Fibroblast of skin of scalp (primary cell): ENCODE measurements around the gene COL6A2. TPM values are rescaled to one million over a fixed set of nuclear protein-coding genes. Genes with fewer than 3 reads are reported as not detected.
"Not testable (repeated sequence)": the region's sequence is repeated elsewhere in the genome, so short reads cannot be mapped to it uniquely, and the experiment has no call there.

Source experiments
- DNase-seq: peaks from one replicate; pipeline ENCODE4 v3.0.0-alpha.2; 2013
- polyA plus RNA-seq, 2 experiments: library from polyadenylated mRNA; unstranded; fragments of 120-200 nt; gene quantifications; one replicate each; pipeline ENCODE4 v1.2.1, GENCODE V29; 2013; ENCODE audit not compliant: insufficient read length in 2 of 2

COL6A2 gene
- 3,730 TPM for polyA plus RNA-seq (2013, experiment 1 of 2; ENCODE audit: insufficient read length)
- polyA plus RNA-seq (2013, experiment 2 of 2; ENCODE audit: insufficient read length), result 3,535 TPM

GRCh38 chr21:46097336-46098293 is at the start of gene COL6A2:
Gene COL6A2, plus strand, starts transcription at chr21:46098112.
- DNase-seq, result peak; percentile 80

- DNase-seq, result peak; percentile 100
These were observed 48.7 kb upstream of the COL6A2 start for GRCh38 chr21:46048926-46049889.

GRCh38 chr21:46049890-46050667 is 47.8 kb upstream of the COL6A2 start:
- no peak for DNase-seq

GRCh38 chr21:46050668-46051378 is 47.1 kb upstream of the COL6A2 start:
- no peak for DNase-seq

- DNase-seq, result no peak
These were observed 46.5 kb upstream of the COL6A2 start for GRCh38 chr21:46051379-46051770.

GRCh38 chr21:46051821-46052675 is 45.9 kb upstream of the COL6A2 start:
- DNase-seq, result no peak

- DNase-seq, result peak; percentile 89
These were observed 44.9 kb upstream of the COL6A2 start for GRCh38 chr21:46052703-46053651.

GRCh38 chr21:46054031-46054430 is 43.9 kb upstream of the COL6A2 start:
- no peak for DNase-seq

GRCh38 chr21:46054451-46054881 is 43.4 kb upstream of the COL6A2 start:
- DNase-seq, result peak; percentile 62

- DNase-seq, result no peak
These were observed 42.0 kb upstream of the COL6A2 start for GRCh38 chr21:46055863-46056281.

GRCh38 chr21:46056450-46056903 is 41.4 kb upstream of the COL6A2 start:
- DNase-seq, result peak; percentile 96

- DNase-seq, result no peak
These were observed 40.7 kb upstream of the COL6A2 start for GRCh38 chr21:46057111-46057709.

- DNase-seq, result no peak
These were observed 40.1 kb upstream of the COL6A2 start for GRCh38 chr21:46057710-46058241.

- no peak for DNase-seq
These were observed 39.3 kb upstream of the COL6A2 start for GRCh38 chr21:46058431-46059145.

- no peak for DNase-seq
These were observed 38.7 kb upstream of the COL6A2 start for GRCh38 chr21:46059195-46059594.

- not testable (repeated sequence) for DNase-seq
These were observed 38.0 kb upstream of the COL6A2 start for GRCh38 chr21:46059711-46060455.

GRCh38 chr21:46060596-46061061 is 37.3 kb upstream of the COL6A2 start:
- DNase-seq, result peak; percentile 100
